Stomach (tissue), 9 donors: Measurements from ENCODE around the gene CEACAM7. TPM values are rescaled to one million over a fixed set of nuclear protein-coding genes. Genes with fewer than 3 reads are reported as not detected.

Experiments
- DNase-seq, 2 donors: peaks; one replicate each; pipeline versions ENCODE4 v3.0.0 to v3.0.0-alpha.2; 2013 to 2019
- H3K27ac ChIP-seq, 5 donors: fragments of 200-600 bp in 4 of 5; sonication (generic) in 4 of 5; one replicate each; pipeline ENCODE4 v1.5.1; 2013 to 2019; ENCODE audit warnings: mild to moderate bottlenecking in 1 of 5, moderate library complexity in 1 of 5
- H3K27me3 ChIP-seq, 3 donors: fragments of 200-600 bp; sonication (generic); one replicate each; pipeline ENCODE4 v1.5.1; 2017 to 2019; ENCODE audit warnings: mixed run types in 1 of 3
- H3K36me3 ChIP-seq, 4 donors: fragments of 200-600 bp; sonication (generic); 1 replicate in 3 of 4; 2 replicates in 1 of 4; pipeline ENCODE4 v1.5.1; 2016 to 2019
- H3K4me1 ChIP-seq, 4 donors: fragments of 200-600 bp; sonication (generic); one replicate each; pipeline ENCODE4 v1.5.1; 2016 to 2019
- H3K4me3 ChIP-seq, 4 donors: fragments of 200-600 bp; sonication (generic) in 3 of 4; one replicate each; pipeline ENCODE4 v1.5.1; 2016 to 2019; ENCODE audit warnings: mild to moderate bottlenecking in 1 of 4
- H3K9me3 ChIP-seq, 4 donors: fragments of 200-600 bp; sonication (generic); one replicate each; pipeline ENCODE4 v1.5.1; 2016 to 2019
- CTCF ChIP-seq, 7 experiments: fragments of 450-650 bp in 4 of 7; fragments of 200-600 bp in 3 of 7; sonication (generic) in 3 of 7; IDR thresholded peaks; one replicate each; pipeline ENCODE4 v1.5.1; 2016 to 2019; ENCODE audit warnings: antibody characterized with exemption in 7 of 7, control low read depth in 2 of 7, mild to moderate bottlenecking in 1 of 7
- EP300 ChIP-seq: sonication (generic); formaldehyde crosslinking; IDR thresholded peaks from one replicate; pipeline ENCODE4 v1.6.1; 2017; ENCODE audit warnings: antibody characterized with exemption
- POLR2A ChIP-seq, 4 donors: fragments of 450-650 bp; IDR thresholded peaks; one replicate each; pipeline ENCODE4 v1.6.1; 2016; ENCODE audit warnings: antibody characterized with exemption in 4 of 4, control low read depth in 2 of 4, mild to moderate bottlenecking in 1 of 4, moderate library complexity in 1 of 4
- POLR2AphosphoS5 ChIP-seq, 3 donors: sonication (generic); formaldehyde crosslinking; IDR thresholded peaks; one replicate each; pipeline ENCODE4 v1.6.1; 2016; ENCODE audit warnings: antibody characterized with exemption in 3 of 3
- WGBS, 5 donors: extraction: QIAGEN DNeasy Blood & Tissue Kit in 3 of 5; methylation state at CpG; one replicate each; pipeline versions ENCODE4 v1.1.5 to v1.1.7; 2013 to 2018; 5-methylcytosine and 5-hydroxymethylcytosine counted together
- intact Hi-C: fragments of 100-400 bp; cut with DNase I; formaldehyde crosslinking; loops from one replicate; pipeline ENCODE4 v1.15.1; 2023; ENCODE audit warnings: low total_unique reads
- polyA plus RNA-seq, 3 donors: library from polyadenylated mRNA; stranded (reverse); fragments of 200-250 nt; gene quantifications; one replicate each; pipeline ENCODE4 v1.2.3, GENCODE V29; 2013
- total RNA-seq, 5 donors: library from RNA; depleted of rRNA; stranded (reverse); fragments of >200 nt; gene quantifications; one replicate each; pipeline versions ENCODE4 v1.1.0 to v1.2.3, GENCODE V29; 2014 to 2016
- donor health status: healthy with polysubstance abuse.
- donor health status: Bipolar disorder and iron deficiency.
- donor health status: healthy.

Gene CEACAM7
- total and polyA plus RNA-seq, 8 donors = 1.3 to 6.2 TPM; not detected in 6

GRCh38 chr19:41706741-41707501 lies 18.9 kb upstream of the CEACAM7 start:
- intact Hi-C loops = no loop called here
- peak; percentile 79 to 84 for DNase-seq
- H3K9me3 ChIP-seq = no peaks in the 10 kb centered on the region
- peak overlapping the region; percentile 23 to 37 (median 31) for H3K4me3 ChIP-seq
- 13 to 19% (median 13%) methylated on average over 21 to 26 of the region's 26 CpGs for WGBS, 5 donors
- H3K36me3 ChIP-seq = no peaks in the 10 kb centered on the region
- peak overlapping the region in 1 of 5 donors; percentile 64 for H3K27ac ChIP-seq
- TF ChIP-seq CTCF (IDR thresholded peaks at IDR 0.05) (peak in 5 of 7 experiments; percentile 67 to 99 (median 86)), POLR2AphosphoS5 (IDR thresholded peaks at IDR 0.05) (no peak), EP300 (no peak), POLR2A (IDR thresholded peaks at IDR 0.05) (no peak)
- H3K27me3 ChIP-seq = peaks cover 0 to 60% (median 0%) of the 10 kb centered on the region in 3 donors
- H3K4me1 ChIP-seq = no peaks in the 10 kb centered on the region

DNA sequence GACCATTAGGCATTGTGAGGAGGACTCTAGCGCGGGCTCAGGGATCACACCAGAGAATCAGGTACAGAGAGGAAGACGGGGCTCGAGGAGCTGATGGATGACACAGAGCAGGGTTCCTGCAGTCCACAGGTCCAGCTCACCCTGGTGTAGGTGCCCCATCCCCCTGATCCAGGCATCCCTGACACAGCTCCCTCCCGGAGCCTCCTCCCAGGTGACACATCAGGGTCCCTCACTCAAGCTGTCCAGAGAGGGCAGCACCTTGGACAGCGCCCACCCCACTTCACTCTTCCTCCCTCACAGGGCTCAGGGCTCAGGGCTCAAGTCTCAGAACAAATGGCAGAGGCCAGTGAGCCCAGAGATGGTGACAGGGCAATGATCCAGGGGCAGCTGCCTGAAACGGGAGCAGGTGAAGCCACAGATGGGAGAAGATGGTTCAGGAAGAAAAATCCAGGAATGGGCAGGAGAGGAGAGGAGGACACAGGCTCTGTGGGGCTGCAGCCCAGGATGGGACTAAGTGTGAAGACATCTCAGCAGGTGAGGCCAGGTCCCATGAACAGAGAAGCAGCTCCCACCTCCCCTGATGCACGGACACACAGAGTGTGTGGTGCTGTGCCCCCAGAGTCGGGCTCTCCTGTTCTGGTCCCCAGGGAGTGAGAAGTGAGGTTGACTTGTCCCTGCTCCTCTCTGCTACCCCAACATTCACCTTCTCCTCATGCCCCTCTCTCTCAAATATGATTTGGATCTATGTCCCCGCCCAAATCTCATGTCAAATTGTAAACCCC lies 17.5 kb upstream of the CEACAM7 start:
- peak in 1 of 2 donors; percentile 73 for DNase-seq
- TF ChIP-seq EP300 (no peak), POLR2A (IDR thresholded peaks at IDR 0.05) (no peak), CTCF (IDR thresholded peaks at IDR 0.05) (no peak), POLR2AphosphoS5 (IDR thresholded peaks at IDR 0.05) (no peak)
- WGBS, 5 donors = 37 to 47% (median 44%) methylated on average over 8 to 10 of the region's 10 CpGs
- H3K36me3 ChIP-seq = no peaks in the 10 kb centered on the region
- peaks cover 0 to 65% (median 0%) of the 10 kb centered on the region in 3 donors for H3K27me3 ChIP-seq
- H3K4me3 ChIP-seq = no peak overlapping the region
- no peak overlapping the region for H3K27ac ChIP-seq
- intact Hi-C loops = no loop called here
- no peaks in the 10 kb centered on the region for H3K4me1 ChIP-seq
- H3K9me3 ChIP-seq = no peaks in the 10 kb centered on the region

GRCh38 chr19:41703602-41704293 lies 15.7 kb upstream of the CEACAM7 start:
- DNase-seq = no peak
- H3K27ac ChIP-seq = no peak overlapping the region
- H3K36me3 ChIP-seq = no peaks in the 10 kb centered on the region
- H3K4me1 ChIP-seq = peaks cover 0 to 12% (median 8%) of the 10 kb centered on the region in 4 donors
- no peak overlapping the region for H3K4me3 ChIP-seq
- WGBS, 5 donors = 68 to 79% (median 72%) methylated on average over 6 to 8 of the region's 8 CpGs
- no peaks in the 10 kb centered on the region for H3K9me3 ChIP-seq
- intact Hi-C loops = no loop called here
- TF ChIP-seq POLR2AphosphoS5 (IDR thresholded peaks at IDR 0.05) (no peak), POLR2A (IDR thresholded peaks at IDR 0.05) (no peak), EP300 (no peak), CTCF (IDR thresholded peaks at IDR 0.05) (no peak)
- peaks cover 0 to 60% (median 0%) of the 10 kb centered on the region in 3 donors for H3K27me3 ChIP-seq

DNA sequence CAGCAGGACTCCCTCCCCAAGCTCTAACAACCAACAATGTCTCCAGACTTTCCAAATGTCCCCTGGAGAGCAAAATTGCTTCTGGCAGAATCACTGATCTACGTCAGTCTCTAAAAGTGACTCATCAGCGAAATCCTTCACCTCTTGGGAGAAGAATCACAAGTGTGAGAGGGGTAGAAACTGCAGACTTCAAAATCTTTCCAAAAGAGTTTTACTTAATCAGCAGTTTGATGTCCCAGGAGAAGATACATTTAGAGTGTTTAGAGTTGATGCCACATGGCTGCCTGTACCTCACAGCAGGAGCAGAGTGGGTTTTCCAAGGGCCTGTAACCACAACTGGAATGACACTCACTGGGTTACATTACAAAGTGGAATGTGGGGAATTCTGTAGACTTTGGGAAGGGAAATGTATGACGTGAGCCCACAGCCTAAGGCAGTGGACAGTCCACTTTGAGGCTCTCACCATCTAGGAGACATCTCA lies 14.1 kb upstream of the CEACAM7 start:
- peaks cover 0 to 49% (median 0%) of the 10 kb centered on the region in 3 donors for H3K27me3 ChIP-seq
- 55 to 73% (median 66%) methylated on average over 3 of the region's 3 CpGs for WGBS, 5 donors
- no peak for DNase-seq

More for the DNA sequence above, 14.1 kb upstream of the CEACAM7 start:
- Histone ChIP-seq H3K4me3 (no peak overlapping the region), H3K4me1 (peaks cover 0 to 12% (median 8%) of the 10 kb centered on the region in 4 donors), H3K9me3 (no peaks in the 10 kb centered on the region), H3K36me3 (no peaks in the 10 kb centered on the region), H3K27ac (no peak overlapping the region)
- TF ChIP-seq CTCF (IDR thresholded peaks at IDR 0.05) (no peak), EP300 (no peak), POLR2AphosphoS5 (IDR thresholded peaks at IDR 0.05) (no peak), POLR2A (IDR thresholded peaks at IDR 0.05) (no peak)
- intact Hi-C loops = no loop called here
